Transverse colon (tissue), 3 donors: ENCODE data around the gene DLG2.

Source experiments
- CTCF ChIP-seq, 5 experiments: fragments of 200-600 bp in 3 of 5; fragments of 450-650 bp in 2 of 5; sonication (generic) in 3 of 5; IDR thresholded peaks; 1 replicate in 2 of 5; 2 replicates in 3 of 5; pipeline ENCODE4 v1.5.1; 2016 to 2017; ENCODE audit warnings: antibody characterized with exemption in 5 of 5, inconsistent platforms in 3 of 5, mild to moderate bottlenecking in 2 of 5, moderate library complexity in 1 of 5
- EP300 ChIP-seq: sonication (generic); formaldehyde crosslinking; IDR thresholded peaks from one replicate; pipeline ENCODE4 v1.6.1; 2017; ENCODE audit warnings: antibody characterized with exemption, low read depth
- POLR2A ChIP-seq: fragments of 450-650 bp; IDR thresholded peaks from one replicate; pipeline ENCODE4 v1.6.1; 2016; ENCODE audit warnings: antibody characterized with exemption, mild to moderate bottlenecking, moderate library complexity

DNA sequence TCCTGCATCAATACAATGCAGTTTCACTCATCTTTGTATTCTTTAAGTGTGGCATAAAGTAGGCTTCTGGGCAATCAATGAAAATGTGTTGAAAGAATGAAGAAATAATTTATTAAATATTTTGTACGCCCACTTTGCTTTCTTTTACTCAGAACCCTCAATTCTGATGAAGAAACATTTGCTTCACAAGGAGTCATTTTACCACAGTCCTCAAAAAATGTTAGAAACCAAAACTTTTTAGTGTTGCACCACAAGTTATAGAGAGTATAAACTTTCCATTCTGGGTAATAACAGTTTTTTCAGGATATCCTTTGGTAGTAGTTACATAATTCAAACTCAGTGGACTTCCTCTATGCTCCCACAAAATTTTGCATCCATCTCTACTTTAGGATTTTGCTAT lies 360.5 kb downstream of the DLG2 start:
- no peak for TF ChIP-seq CTCF (IDR thresholded peaks at IDR 0.05)
- TF ChIP-seq EP300, result no peak
- TF ChIP-seq POLR2A, result no peak
